Fibroblast of the conjunctiva (primary cell): Measurements from ENCODE around the gene PRKG1.

Experiments used
- DNase-seq: peaks from one replicate; pipeline ENCODE4 v3.0.0-alpha.2; 2010; ENCODE audit warnings: low read depth

PRKG1 gene

GRCh38 chr10:51074238-51075028, at the start of gene PRKG1:
Gene PRKG1, plus strand, starts transcription at chr10:51074487.
- peak; percentile 68 for DNase-seq

- DNase-seq, result no peak
These were observed 45.9 kb upstream of the PRKG1 start for GRCh38 chr10:51028420-51028819.

GRCh38 chr10:51029172-51029641, 45.1 kb upstream of the PRKG1 start:
- no peak for DNase-seq

GRCh38 chr10:51030480-51030879, 43.8 kb upstream of the PRKG1 start:
- DNase-seq, result no peak

GRCh38 chr10:51031950-51032349, 42.3 kb upstream of the PRKG1 start:
- DNase-seq, result no peak

GRCh38 chr10:51034769-51035168, 39.5 kb upstream of the PRKG1 start:
- DNase-seq, result no peak

- no peak for DNase-seq
These were observed 38.9 kb upstream of the PRKG1 start for GRCh38 chr10:51035344-51035743.

- no peak for DNase-seq
These were observed 28.4 kb upstream of the PRKG1 start for GRCh38 chr10:51045871-51046270.

GRCh38 chr10:51046654-51047053, 27.6 kb upstream of the PRKG1 start:
- no peak for DNase-seq

- no peak for DNase-seq
These were observed 26.4 kb upstream of the PRKG1 start for GRCh38 chr10:51047857-51048256.

GRCh38 chr10:51048792-51049191, 25.5 kb upstream of the PRKG1 start:
- DNase-seq, result no peak

- DNase-seq, result no peak
These were observed 22.1 kb upstream of the PRKG1 start for GRCh38 chr10:51052163-51052562.

GRCh38 chr10:51057925-51058324, 16.4 kb upstream of the PRKG1 start:
- DNase-seq, result no peak

- DNase-seq, result no peak
These were observed 11.1 kb upstream of the PRKG1 start for GRCh38 chr10:51063166-51063565.

GRCh38 chr10:51063659-51064535, 10.4 kb upstream of the PRKG1 start:
- peak; percentile 46 for DNase-seq

- no peak for DNase-seq
These were observed 8.1 kb upstream of the PRKG1 start for GRCh38 chr10:51066231-51066630.

GRCh38 chr10:51072210-51072609, 2.1 kb upstream of the PRKG1 start:
- DNase-seq, result no peak

- DNase-seq, result no peak
These were observed 1.3 kb upstream of the PRKG1 start for GRCh38 chr10:51072921-51073434.

- DNase-seq, result no peak
These were observed 642 bp upstream of the PRKG1 start for GRCh38 chr10:51073453-51074237.

GRCh38 chr10:51075043-51075872, 971 bp downstream of the PRKG1 start:
- no peak for DNase-seq

GRCh38 chr10:51075873-51076229, 1.6 kb downstream of the PRKG1 start:
- DNase-seq, result no peak
